ENCODE measurements around the gene DLG2.
"Not testable (repeated sequence)": the region's sequence is repeated elsewhere in the genome, so short reads cannot be mapped to it uniquely, and the experiment has no call there.

The DLG2 gene

DNA sequence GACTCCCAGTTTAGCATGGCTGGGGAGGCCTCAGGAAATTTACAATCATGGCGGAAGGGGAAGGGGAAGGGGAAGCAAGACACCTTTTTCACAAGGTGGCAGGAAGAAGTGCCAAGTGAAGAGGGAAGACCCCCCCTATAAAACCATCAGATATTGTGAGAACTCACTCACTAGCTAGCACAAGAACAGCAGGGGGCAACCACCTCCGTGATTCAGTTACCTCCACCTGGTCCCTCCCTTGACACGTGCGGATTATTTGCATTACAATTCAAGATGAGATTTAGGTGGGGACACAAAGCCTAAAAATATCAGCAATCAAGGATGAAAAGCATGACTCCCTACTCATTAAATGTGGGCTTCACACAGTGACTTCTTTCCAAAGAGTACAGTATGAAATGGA, 2186.0 kb downstream of the DLG2 start:
- Histone ChIP-seq H3K9me3 (ENCODE audit: insufficient read depth, low read length) (no peaks in the 10 kb centered on the region), H3K36me3 (replicated peaks; ENCODE audit: low read depth, low read length) (no peaks in the 10 kb centered on the region), H3K4me1 (ENCODE audit: low read length) (peaks cover 6% of the 10 kb centered on the region), H3K9ac (ENCODE audit: low read length) (no peak overlapping the region), H4K20me1 (ENCODE audit: insufficient read depth, low read length) (no peaks in the 10 kb centered on the region), H3K27me3 (ENCODE audit: low read depth, low read length) (no peaks in the 10 kb centered on the region), H2AFZ (ENCODE audit: low read depth, low read length) (no peak overlapping the region), H3K79me2 (ENCODE audit: low read length) (no peaks in the 10 kb centered on the region), H3K4me3 (ENCODE audit: low read length) (no peak overlapping the region), H3K4me2 (ENCODE audit: low read length) (no peak overlapping the region), H3K27ac (ENCODE audit: low read length) (no peak overlapping the region)
- TF ChIP-seq, protein P1, sequence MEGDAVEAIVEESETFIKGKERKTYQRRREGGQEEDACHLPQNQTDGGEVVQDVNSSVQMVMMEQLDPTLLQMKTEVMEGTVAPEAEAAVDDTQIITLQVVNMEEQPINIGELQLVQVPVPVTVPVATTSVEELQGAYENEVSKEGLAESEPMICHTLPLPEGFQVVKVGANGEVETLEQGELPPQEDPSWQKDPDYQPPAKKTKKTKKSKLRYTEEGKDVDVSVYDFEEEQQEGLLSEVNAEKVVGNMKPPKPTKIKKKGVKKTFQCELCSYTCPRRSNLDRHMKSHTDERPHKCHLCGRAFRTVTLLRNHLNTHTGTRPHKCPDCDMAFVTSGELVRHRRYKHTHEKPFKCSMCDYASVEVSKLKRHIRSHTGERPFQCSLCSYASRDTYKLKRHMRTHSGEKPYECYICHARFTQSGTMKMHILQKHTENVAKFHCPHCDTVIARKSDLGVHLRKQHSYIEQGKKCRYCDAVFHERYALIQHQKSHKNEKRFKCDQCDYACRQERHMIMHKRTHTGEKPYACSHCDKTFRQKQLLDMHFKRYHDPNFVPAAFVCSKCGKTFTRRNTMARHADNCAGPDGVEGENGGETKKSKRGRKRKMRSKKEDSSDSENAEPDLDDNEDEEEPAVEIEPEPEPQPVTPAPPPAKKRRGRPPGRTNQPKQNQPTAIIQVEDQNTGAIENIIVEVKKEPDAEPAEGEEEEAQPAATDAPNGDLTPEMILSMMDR (IDR thresholded peaks at IDR 0.05; ENCODE audit: low read depth, low read length), result no peak
- no peak for TF ChIP-seq EZH2phosphoT487 (IDR thresholded peaks at IDR 0.05; ENCODE audit: low read depth)

DNA sequence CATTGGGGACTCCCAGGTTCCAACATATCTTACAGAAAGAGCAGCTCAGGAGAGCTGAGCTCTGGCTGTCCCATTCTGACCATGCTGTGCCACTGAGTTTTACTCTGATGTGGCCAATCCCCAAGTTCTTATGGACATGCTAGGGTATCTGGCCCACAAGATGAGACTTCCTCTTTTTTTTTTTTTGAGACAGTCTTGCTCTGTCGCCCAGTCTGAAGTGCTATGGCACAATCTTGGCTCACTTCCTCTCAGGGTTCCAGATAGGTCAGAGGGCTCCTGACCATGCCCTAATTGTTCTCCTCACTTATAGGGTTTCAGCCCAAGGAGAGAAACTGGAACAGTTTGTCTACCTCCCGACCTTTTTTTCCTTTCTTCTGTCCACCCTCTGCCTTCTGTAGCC, 2188.7 kb downstream of the DLG2 start:
- H3K79me2 ChIP-seq (ENCODE audit: low read length), result no peaks in the 10 kb centered on the region
- H3K4me3 ChIP-seq (ENCODE audit: low read length), result no peak overlapping the region
- peaks cover 6% of the 10 kb centered on the region for H3K4me1 ChIP-seq (ENCODE audit: low read length)
- TF ChIP-seq EZH2phosphoT487 (IDR thresholded peaks at IDR 0.05; ENCODE audit: low read depth), result no peak
- TF ChIP-seq, protein P1 (IDR thresholded peaks at IDR 0.05; ENCODE audit: low read depth, low read length), result no peak
- no peaks in the 10 kb centered on the region for H3K36me3 ChIP-seq (replicated peaks; ENCODE audit: low read depth, low read length)
- H3K9ac ChIP-seq (ENCODE audit: low read length), result no peak overlapping the region
- no peaks in the 10 kb centered on the region for H3K27me3 ChIP-seq (ENCODE audit: low read depth, low read length)
- H3K4me2 ChIP-seq (ENCODE audit: low read length), result no peak overlapping the region
- H3K27ac ChIP-seq (ENCODE audit: low read length), result no peak overlapping the region
- H2AFZ ChIP-seq (ENCODE audit: low read depth, low read length), result no peak overlapping the region
- no peaks in the 10 kb centered on the region for H3K9me3 ChIP-seq (ENCODE audit: insufficient read depth, low read length)
- H4K20me1 ChIP-seq (ENCODE audit: insufficient read depth, low read length), result no peaks in the 10 kb centered on the region

DNA sequence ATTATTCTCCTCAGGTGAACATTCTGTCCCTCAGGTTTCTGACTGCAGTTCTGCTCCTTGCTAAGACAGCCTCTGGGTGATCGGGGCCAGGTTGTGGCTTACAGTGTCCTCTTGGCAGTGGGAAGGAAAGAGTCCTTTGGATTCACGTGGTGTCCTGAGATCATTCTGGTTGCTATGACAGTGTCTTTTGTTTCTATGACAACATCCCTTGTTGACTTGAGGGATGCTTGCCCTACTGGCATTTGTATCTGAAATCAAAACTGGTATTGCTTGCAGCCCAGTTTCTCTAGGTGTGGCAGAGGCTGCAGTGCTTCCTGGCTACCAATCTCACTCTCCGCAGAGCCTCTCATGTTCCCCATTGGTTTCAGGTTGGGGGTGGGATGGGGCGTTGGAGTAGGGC, 2189.2 kb downstream of the DLG2 start:
- Histone ChIP-seq H3K79me2 (ENCODE audit: low read length) (no peaks in the 10 kb centered on the region), H4K20me1 (ENCODE audit: insufficient read depth, low read length) (no peaks in the 10 kb centered on the region), H3K9me3 (ENCODE audit: insufficient read depth, low read length) (no peaks in the 10 kb centered on the region), H3K9ac (ENCODE audit: low read length) (no peak overlapping the region), H2AFZ (ENCODE audit: low read depth, low read length) (no peak overlapping the region), H3K27me3 (ENCODE audit: low read depth, low read length) (no peaks in the 10 kb centered on the region), H3K36me3 (replicated peaks; ENCODE audit: low read depth, low read length) (no peaks in the 10 kb centered on the region), H3K4me2 (ENCODE audit: low read length) (no peak overlapping the region), H3K27ac (ENCODE audit: low read length) (no peak overlapping the region), H3K4me1 (ENCODE audit: low read length) (peaks cover 6% of the 10 kb centered on the region), H3K4me3 (ENCODE audit: low read length) (no peak overlapping the region)
- TF ChIP-seq, protein P1 (IDR thresholded peaks at IDR 0.05; ENCODE audit: low read depth, low read length), result no peak
- TF ChIP-seq EZH2phosphoT487 (IDR thresholded peaks at IDR 0.05; ENCODE audit: low read depth), result no peak

DNA sequence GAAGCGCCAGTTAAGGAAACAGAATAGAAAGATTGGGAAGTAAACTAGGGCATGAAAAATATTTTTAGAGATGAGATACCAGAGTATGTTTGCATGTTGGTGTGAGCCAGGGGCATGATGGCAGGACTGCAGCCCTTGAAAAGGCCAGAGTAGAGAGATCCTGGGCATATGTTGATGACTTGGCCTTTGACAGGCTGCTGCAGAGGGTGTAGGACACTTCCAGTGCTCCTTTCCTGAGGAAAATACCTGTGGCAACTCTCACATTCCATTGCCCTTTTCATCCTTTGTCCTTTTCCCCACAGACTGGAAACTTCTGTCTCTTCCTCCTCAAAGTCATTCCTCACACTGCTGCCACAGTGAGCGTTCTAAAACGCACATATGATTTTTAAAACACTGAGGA, 2190.3 kb downstream of the DLG2 start:
- Histone ChIP-seq H3K9me3 (ENCODE audit: insufficient read depth, low read length) (no peaks in the 10 kb centered on the region), H3K4me3 (ENCODE audit: low read length) (no peak overlapping the region), H4K20me1 (ENCODE audit: insufficient read depth, low read length) (no peaks in the 10 kb centered on the region)

DNA sequence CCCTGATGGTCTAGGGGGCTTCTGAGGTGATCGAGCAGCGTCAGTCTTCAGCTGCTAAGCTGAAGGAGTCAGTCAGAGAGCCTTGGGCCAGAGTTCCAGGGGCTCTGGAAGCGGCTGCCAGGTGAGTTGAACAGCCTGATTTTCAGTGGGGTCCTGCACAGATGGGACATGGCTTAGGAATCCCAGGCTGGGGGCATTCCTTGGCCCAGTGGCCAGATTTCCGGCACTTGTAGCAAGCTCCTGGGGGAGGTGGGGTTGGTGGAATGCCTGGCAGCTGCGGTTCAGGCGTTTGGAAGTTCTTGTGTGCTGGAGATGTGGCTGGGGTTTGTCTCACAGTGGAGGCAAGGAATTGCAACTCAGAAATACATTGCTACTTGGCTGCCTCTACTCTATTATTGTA, 2192.3 kb downstream of the DLG2 start:
- H3K9ac ChIP-seq (ENCODE audit: low read length); H4K20me1 ChIP-seq (ENCODE audit: insufficient read depth, low read length); H3K4me3 ChIP-seq (ENCODE audit: low read length); H3K27ac ChIP-seq (ENCODE audit: low read length); H3K4me2 ChIP-seq (ENCODE audit: low read length); H3K27me3 ChIP-seq (ENCODE audit: low read depth, low read length); H3K79me2 ChIP-seq (ENCODE audit: low read length); H2AFZ ChIP-seq (ENCODE audit: low read depth, low read length); H3K9me3 ChIP-seq (ENCODE audit: insufficient read depth, low read length); H3K4me1 ChIP-seq (ENCODE audit: low read length); H3K36me3 ChIP-seq (replicated peaks; ENCODE audit: low read depth, low read length): not testable (repeated sequence)

More for the DNA sequence above, 2190.3 kb downstream of the DLG2 start:
- peaks cover 6% of the 10 kb centered on the region for H3K4me1 ChIP-seq (ENCODE audit: low read length)
- TF ChIP-seq EZH2phosphoT487 (IDR thresholded peaks at IDR 0.05; ENCODE audit: low read depth), result no peak
- TF ChIP-seq, protein P1 (IDR thresholded peaks at IDR 0.05; ENCODE audit: low read depth, low read length), result no peak
- no peaks in the 10 kb centered on the region for H3K36me3 ChIP-seq (replicated peaks; ENCODE audit: low read depth, low read length)
- no peak overlapping the region for H3K9ac ChIP-seq (ENCODE audit: low read length)
- H2AFZ ChIP-seq (ENCODE audit: low read depth, low read length), result no peak overlapping the region
- no peaks in the 10 kb centered on the region for H3K27me3 ChIP-seq (ENCODE audit: low read depth, low read length)
- H3K27ac ChIP-seq (ENCODE audit: low read length), result no peak overlapping the region
- H3K79me2 ChIP-seq (ENCODE audit: low read length), result no peaks in the 10 kb centered on the region
- H3K4me2 ChIP-seq (ENCODE audit: low read length), result no peak overlapping the region
